Heart right ventricle (tissue), 16 donors: ENCODE measurements around the gene CYTH1. TPM values are rescaled to one million over a fixed set of nuclear protein-coding genes. Genes with fewer than 3 reads are reported as not detected.

ENCODE experiments used
- ATAC-seq, 8 donors: fragments of 200-7000 bp; cut with Tn5 transposase; one replicate each; pipeline ENCODE4 v1.9.1; 2020; ENCODE audit warnings: mild to moderate bottlenecking in 8 of 8, moderate library complexity in 8 of 8, moderate number of reproducible peaks in 1 of 8
- DNase-seq, 2 donors: peaks; one replicate each; pipeline ENCODE4 v3.0.0-alpha.2; 2020
- H3K27ac ChIP-seq, 10 donors: fragments of 200-600 bp; sonication (generic) in 2 of 10; one replicate each; pipeline versions ENCODE4 v1.5.0 to v1.8.0; 2020 to 2022; ENCODE audit warnings: mild to moderate bottlenecking in 3 of 10
- H3K27me3 ChIP-seq, 7 donors: fragments of 200-600 bp; one replicate each; pipeline ENCODE4 v1.8.0; 2021 to 2022; ENCODE audit warnings: mild to moderate bottlenecking in 2 of 7
- H3K36me3 ChIP-seq, 9 donors: fragments of 200-600 bp; sonication (generic) in 1 of 9; one replicate each; pipeline versions ENCODE4 v1.5.0 to v1.8.0; 2020 to 2022; ENCODE audit warnings: mild to moderate bottlenecking in 2 of 9
- H3K4me1 ChIP-seq, 9 donors: fragments of 200-600 bp; sonication (generic) in 1 of 9; one replicate each; pipeline versions ENCODE4 v1.5.0 to v1.8.0; 2020 to 2022; ENCODE audit warnings: mild to moderate bottlenecking in 4 of 9
- H3K4me3 ChIP-seq, 10 donors: fragments of 200-600 bp; sonication (generic) in 2 of 10; one replicate each; pipeline versions ENCODE4 v1.5.0 to v1.8.0; 2020 to 2022; ENCODE audit warnings: mild to moderate bottlenecking in 7 of 10, moderate library complexity in 2 of 10
- H3K9me3 ChIP-seq, 11 donors: fragments of 200-600 bp in 10 of 11; sonication (generic) in 2 of 11; one replicate each; pipeline versions ENCODE4 v1.5.0 to v1.8.0; 2013 to 2022; ENCODE audit warnings: mild to moderate bottlenecking in 2 of 11, control low read depth in 1 of 11, moderate library complexity in 1 of 11
- WGBS, 2 donors: extraction: QIAGEN DNeasy Blood & Tissue Kit; methylation state at CpG; one replicate each; pipeline ENCODE4 v1.1.7; 2013; ENCODE audit warnings: inconsistent platforms in 1 of 2; 5-methylcytosine and 5-hydroxymethylcytosine counted together
- intact Hi-C, 10 donors: fragments of 100-400 bp; cut with DNase I; formaldehyde crosslinking; loops; one replicate each; pipeline versions ENCODE4 v1.11.1 to v1.14.2; 2022
- polyA plus RNA-seq, 2 donors: library from polyadenylated mRNA; stranded (reverse); fragments of 200-250 nt; gene quantifications; one replicate each; pipeline ENCODE4 v1.2.3, GENCODE V29; 2013
- total RNA-seq, 10 donors: library from RNA; stranded (reverse); fragmentation: NEBNext Ultra II Directional in 3 of 10; extraction: Animal tissue kit (Norgen Biotek cat#: 25700) in 3 of 10; gene quantifications; one replicate each; pipeline versions ENCODE4 v1.2.1 to v1.2.4, GENCODE V29; 2021 to 2023
- TF ChIP-seq, protein P1 (sequence below), 9 donors: fragments of 200-600 bp; sonication (generic) in 2 of 9; IDR thresholded peaks; one replicate each; pipeline versions ENCODE4 v1.5.0 to v1.8.0; 2021 to 2022; ENCODE audit warnings: antibody characterized with exemption in 9 of 9, mild to moderate bottlenecking in 5 of 9, moderate library complexity in 1 of 9
- donor health status: Arrhythmogenic right ventricular cardiomyopathy.
- donor health status: ischemic (EF 13 %, LVEDD 7.1; RV severe dilation, severe dysfunction).
- donor health status: healthy with polysubstance abuse.
- donor health status: DM: no; HTN: yes; CAD: no.
- donor health status: DM: no; HTN: no; CAD: no.
- donor health status: ischemic (EF 25% LVEDD 6.9; RV normal size, moderate dysfunction).
- donor health status: ischemic (EF 25% LVEDD 5.7; RV mildly dilated, moderate dysfunction).
- donor health status: healthy.
- donor health status: DM: yes; HTN: yes; CAD: no.
- donor health status: Ischemic cardiomyopathy.
- donor health status: ischemic (EF 35%, LVEDD 5.7; RV mildly dilated, moderate dysfunction).
- donor health status: nonischemic (EF 11% LVEDD 7.7; RV severe dilation, severe dysfunction).
- donor health status: DM: yes; HTN: yes; CAD: no.
- donor health status: PGD.
- donor health status: ischemic (EF 29% LVEDD 5.4; RV normal size, mild dysfunction).
- donor health status: nonischemic (EF 23%, LVEDD 6.1; RV moderate dilation, normal function).

The CYTH1 gene
- total and polyA plus RNA-seq, 12 donors = 22.3 to 46.9 (median 32.5) TPM

GRCh38 chr17:78647032-78647431, 135.0 kb downstream of the CYTH1 start:
- intact Hi-C loops = no loop called here
- no peak for DNase-seq

GRCh38 chr17:78645421-78646295, 136.4 kb downstream of the CYTH1 start:
- TF ChIP-seq, protein P1, sequence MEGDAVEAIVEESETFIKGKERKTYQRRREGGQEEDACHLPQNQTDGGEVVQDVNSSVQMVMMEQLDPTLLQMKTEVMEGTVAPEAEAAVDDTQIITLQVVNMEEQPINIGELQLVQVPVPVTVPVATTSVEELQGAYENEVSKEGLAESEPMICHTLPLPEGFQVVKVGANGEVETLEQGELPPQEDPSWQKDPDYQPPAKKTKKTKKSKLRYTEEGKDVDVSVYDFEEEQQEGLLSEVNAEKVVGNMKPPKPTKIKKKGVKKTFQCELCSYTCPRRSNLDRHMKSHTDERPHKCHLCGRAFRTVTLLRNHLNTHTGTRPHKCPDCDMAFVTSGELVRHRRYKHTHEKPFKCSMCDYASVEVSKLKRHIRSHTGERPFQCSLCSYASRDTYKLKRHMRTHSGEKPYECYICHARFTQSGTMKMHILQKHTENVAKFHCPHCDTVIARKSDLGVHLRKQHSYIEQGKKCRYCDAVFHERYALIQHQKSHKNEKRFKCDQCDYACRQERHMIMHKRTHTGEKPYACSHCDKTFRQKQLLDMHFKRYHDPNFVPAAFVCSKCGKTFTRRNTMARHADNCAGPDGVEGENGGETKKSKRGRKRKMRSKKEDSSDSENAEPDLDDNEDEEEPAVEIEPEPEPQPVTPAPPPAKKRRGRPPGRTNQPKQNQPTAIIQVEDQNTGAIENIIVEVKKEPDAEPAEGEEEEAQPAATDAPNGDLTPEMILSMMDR (IDR thresholded peaks at IDR 0.05) = no peak
- intact Hi-C loops = no loop called here
- ATAC-seq = peak; percentile 82 to 97 (median 95)

More at GRCh38 chr17:78647032-78647431, 135.0 kb downstream of the CYTH1 start:
- H3K9me3 ChIP-seq = peaks cover 0 to 13% (median 0%) of the 10 kb centered on the region in 11 donors
- 90 to 94% methylated on average over 8 of the region's 8 CpGs for WGBS, 2 donors
- no peaks in the 10 kb centered on the region for H3K36me3 ChIP-seq
- H3K27ac ChIP-seq = peak overlapping the region in 4 of 10 donors; percentile 77 to 90 (median 84)
- peaks cover 0 to 4% (median 0%) of the 10 kb centered on the region in 7 donors for H3K27me3 ChIP-seq
- peaks cover 0 to 44% (median 14%) of the 10 kb centered on the region in 9 donors for H3K4me1 ChIP-seq
- H3K4me3 ChIP-seq = no peak overlapping the region
- TF ChIP-seq, protein P1 (IDR thresholded peaks at IDR 0.05) = no peak
- ATAC-seq = no peak

GRCh38 chr17:78644931-78645351, 137.1 kb downstream of the CYTH1 start:
- Histone ChIP-seq H3K4me3 (no peak overlapping the region), H3K9me3 (peaks cover 0 to 13% (median 0%) of the 10 kb centered on the region in 11 donors), H3K36me3 (no peaks in the 10 kb centered on the region), H3K27me3 (peaks cover 0 to 4% (median 0%) of the 10 kb centered on the region in 7 donors), H3K27ac (peak overlapping the region in 9 of 10 donors; percentile 21 to 88 (median 64)), H3K4me1 (peaks cover 0 to 39% (median 14%) of the 10 kb centered on the region in 9 donors)
- ATAC-seq (no peak), DNase-seq (no peak)
- 87 to 88% methylated on average over 14 of the region's 14 CpGs for WGBS, 2 donors
- TF ChIP-seq, protein P1 (IDR thresholded peaks at IDR 0.05) = no peak
- intact Hi-C loops = no loop called here

More at GRCh38 chr17:78645421-78646295, 136.4 kb downstream of the CYTH1 start:
- WGBS, 2 donors = 58 to 66% methylated on average over 30 of the region's 30 CpGs
- H3K27ac ChIP-seq = peak overlapping the region in 9 of 10 donors; percentile 57 to 90 (median 79)
- peak; percentile 77 to 89 for DNase-seq
- peaks cover 0 to 13% (median 0%) of the 10 kb centered on the region in 11 donors for H3K9me3 ChIP-seq
- H3K36me3 ChIP-seq = no peaks in the 10 kb centered on the region
- H3K27me3 ChIP-seq = peaks cover 0 to 4% (median 0%) of the 10 kb centered on the region in 7 donors
- H3K4me3 ChIP-seq = peak overlapping the region in 1 of 10 donors; percentile 15
- peaks cover 0 to 39% (median 14%) of the 10 kb centered on the region in 9 donors for H3K4me1 ChIP-seq

DNA sequence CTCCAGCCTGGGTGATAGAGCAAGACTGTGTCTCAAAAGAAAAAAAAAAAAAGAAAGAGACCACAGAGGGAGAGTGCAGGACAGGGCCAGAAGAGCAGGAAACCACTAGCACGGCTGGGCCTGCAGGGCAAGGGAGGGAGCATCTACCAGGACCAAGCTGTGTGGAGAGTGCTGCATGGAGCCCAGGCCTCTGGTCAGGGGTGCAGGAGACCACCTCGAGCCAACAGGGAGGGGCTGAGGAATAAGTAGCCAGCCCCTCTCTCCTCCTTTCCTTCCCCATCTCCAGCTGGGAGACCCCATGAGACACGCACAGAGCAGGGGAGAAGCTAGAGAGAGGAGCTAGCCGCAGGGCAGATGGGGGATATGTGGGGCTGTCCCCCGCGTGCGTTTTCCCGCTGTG, 137.8 kb downstream of the CYTH1 start:
- intact Hi-C loops = no loop called here
- no peaks in the 10 kb centered on the region for H3K36me3 ChIP-seq
- peak overlapping the region in 3 of 10 donors; percentile 9 to 85 (median 58) for H3K27ac ChIP-seq
- no peak overlapping the region for H3K4me3 ChIP-seq
- TF ChIP-seq, protein P1 (IDR thresholded peaks at IDR 0.05) = no peak
- H3K27me3 ChIP-seq = peaks cover 0 to 4% (median 0%) of the 10 kb centered on the region in 7 donors
- no peak for DNase-seq
- peaks cover 0 to 45% (median 14%) of the 10 kb centered on the region in 9 donors for H3K4me1 ChIP-seq
- no peak for ATAC-seq
- peaks cover 0 to 13% (median 0%) of the 10 kb centered on the region in 11 donors for H3K9me3 ChIP-seq
- WGBS, 2 donors = 76 to 89% methylated on average over 8 of the region's 8 CpGs
